ELR (cell line): Measurements from ENCODE around the gene TSHZ1.

Experiments used
- DNase-seq: peaks from one replicate; pipeline ENCODE4 v3.0.0-alpha.2; 2015; ENCODE audit warnings: low read depth

TSHZ1 gene

DNA sequence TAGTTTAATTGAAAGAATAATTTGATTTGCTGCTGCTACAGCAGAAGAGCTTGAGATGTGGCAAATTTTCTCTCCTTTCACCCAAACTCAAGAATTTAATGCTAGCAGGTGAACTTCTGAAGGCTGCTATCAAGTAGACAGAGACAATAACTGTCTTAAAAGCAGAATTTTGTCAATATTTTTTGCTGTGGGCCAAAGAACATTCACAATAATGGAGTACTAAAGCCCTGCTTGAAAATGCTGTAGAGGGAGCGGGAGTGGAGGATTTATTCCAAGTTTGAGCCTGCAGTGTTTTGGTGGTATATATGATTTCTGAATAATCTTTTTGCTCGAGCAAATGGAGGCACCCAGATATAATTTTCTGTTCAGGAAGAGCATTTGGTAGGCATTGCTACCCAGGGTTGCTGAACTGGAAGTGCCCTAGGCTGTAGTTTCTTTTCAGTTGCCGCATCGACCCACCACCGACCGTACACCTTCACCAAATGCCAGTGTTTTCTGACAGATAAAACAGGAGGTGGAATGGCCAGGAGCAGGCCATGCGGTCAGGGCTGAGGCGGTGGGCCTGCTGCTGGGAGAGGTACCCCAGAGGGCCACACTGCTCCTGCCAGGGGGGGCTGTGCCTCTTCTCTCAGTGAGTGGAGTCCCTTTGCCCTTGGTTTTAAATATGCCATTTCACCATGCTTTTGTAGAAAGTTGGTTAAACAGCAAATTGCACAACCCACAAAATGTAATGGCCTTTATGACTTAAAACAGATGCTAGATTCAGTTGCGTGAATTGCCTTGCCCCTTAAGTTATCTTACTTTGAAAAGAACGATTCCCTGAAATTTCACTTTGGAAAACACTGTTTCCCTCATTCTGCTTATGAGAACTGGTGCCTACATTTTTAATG is 36.4 kb downstream of the TSHZ1 start:
- DNase-seq, result no peak

- peak; percentile 63 for DNase-seq
Measured at GRCh38 chr18:75247611-75248421, 37.2 kb downstream of the TSHZ1 start.

GRCh38 chr18:75248426-75249174 is 38.0 kb downstream of the TSHZ1 start:
- DNase-seq, result no peak

GRCh38 chr18:75249175-75249518 is 38.5 kb downstream of the TSHZ1 start:
- DNase-seq, result no peak

DNA sequence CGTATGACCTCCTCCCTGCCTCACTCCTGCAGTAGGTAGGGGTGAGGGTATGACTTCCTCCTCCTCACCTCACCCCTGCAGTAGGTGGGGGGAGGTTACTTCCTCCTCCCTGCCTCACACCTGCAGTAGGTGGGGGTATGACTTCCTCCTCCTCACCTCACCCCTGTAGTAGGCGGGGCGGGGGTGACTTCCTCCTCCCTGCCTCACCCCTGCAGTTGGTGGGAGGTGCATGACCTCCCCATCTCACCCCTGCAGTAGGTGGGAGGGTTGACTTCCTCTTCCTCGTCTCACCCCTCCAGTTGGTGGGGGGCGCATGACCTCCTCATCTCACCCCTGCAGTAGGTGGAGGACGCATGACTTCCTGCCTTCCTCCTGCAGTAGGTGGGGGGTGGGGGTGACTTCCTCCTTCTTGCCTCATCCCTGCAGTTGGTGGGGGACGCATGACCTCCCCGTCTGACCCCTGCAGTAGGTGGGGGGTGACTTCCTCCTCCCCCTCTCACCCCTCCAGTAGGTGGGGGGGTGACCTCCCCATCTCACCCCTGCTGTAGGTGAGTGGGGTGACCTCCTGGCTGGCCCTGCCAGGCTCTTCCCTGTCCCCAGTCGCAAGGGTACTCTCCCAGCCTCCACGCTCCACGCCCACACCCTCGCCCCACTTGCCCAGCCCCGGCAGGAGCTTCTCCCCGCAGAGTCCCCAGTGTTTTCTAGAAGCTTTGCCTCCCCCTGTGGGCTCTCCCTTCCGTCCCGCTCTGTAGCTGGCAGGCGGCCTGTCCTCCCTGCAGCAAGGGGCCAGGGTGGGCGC is 39.3 kb downstream of the TSHZ1 start:
- no peak for DNase-seq

GRCh38 chr18:75250471-75250821 is 39.8 kb downstream of the TSHZ1 start:
- no peak for DNase-seq

DNA sequence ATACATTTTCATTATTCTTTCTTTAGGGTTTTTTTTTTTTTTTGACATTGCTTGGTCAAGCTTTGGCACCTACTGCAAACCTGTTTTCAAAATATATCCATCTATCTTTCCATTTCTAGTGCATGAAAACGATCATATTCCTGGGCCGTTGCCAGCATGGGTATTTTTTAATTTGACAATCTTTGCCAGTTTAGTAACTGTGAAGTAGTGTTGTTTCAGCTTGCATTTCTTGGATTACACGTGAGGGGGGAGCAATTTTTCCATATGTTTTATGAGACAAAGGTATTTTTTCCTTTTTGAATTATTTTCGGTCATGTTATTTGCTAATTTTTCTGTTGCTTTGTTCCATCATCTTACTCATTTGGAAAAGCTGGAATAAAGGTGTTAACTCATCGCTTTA is 40.9 kb downstream of the TSHZ1 start:
- no peak for DNase-seq

DNA sequence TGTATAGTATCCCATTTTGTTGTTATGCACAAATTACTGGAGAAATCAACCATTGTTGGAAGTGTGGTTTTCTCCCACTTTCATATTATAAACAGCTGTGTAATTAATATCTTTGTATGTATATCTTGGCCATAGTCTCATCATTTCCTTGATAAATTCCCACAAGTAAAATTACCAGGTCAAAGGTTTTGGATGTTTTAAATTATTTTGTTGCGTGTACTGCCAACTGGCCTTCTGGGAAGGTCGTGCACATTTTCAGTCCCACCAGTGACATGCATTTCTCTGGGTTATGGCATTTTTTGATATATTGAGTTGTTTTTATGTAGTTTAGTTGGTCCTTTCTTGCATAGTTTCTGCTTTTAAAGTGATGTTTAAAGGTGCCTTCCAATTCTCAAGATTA is 41.5 kb downstream of the TSHZ1 start:
- DNase-seq, result no peak

GRCh38 chr18:75253043-75253442 is 42.4 kb downstream of the TSHZ1 start:
- DNase-seq, result no peak

DNA sequence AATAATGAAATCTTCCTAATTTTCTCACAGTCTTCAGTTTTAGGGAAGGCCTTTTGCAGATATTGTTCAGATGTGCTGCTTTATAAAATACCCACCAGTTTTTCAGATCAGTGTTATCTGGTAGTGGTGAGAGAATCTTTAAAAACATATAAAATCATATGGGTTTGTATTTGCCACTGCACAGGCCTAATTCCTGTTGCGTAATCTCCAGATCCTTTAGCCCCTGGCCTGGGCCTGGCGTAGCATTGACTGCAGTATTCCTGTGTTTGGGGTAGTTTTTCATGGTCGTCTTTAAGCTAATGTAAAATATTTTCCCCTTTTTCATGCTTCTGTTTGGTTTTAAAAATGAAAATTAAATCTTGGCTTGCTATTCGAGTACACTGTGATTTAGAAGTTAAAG is 43.2 kb downstream of the TSHZ1 start:
- peak; percentile 50 for DNase-seq

DNA sequence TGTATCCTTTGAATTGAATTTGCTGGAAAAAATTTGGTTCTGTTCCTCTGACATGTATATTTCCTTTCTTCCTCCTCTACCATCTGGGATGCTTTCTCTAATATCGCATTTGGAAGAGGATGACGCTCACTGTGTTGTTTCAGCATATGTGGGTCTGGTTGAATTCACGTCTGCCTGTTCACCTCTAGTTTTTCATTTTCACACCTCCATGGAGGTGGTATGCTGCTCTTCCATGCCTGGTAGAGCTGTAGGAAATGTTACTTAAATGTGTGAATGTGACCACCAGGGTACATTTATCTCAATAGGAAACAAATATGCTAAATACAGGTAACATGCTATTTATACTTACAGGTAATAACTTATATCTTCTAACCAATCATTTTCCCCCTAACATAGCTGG is 44.5 kb downstream of the TSHZ1 start:
- no peak for DNase-seq

- DNase-seq, result no peak
Measured at GRCh38 chr18:75256376-75256775, 45.8 kb downstream of the TSHZ1 start.

DNA sequence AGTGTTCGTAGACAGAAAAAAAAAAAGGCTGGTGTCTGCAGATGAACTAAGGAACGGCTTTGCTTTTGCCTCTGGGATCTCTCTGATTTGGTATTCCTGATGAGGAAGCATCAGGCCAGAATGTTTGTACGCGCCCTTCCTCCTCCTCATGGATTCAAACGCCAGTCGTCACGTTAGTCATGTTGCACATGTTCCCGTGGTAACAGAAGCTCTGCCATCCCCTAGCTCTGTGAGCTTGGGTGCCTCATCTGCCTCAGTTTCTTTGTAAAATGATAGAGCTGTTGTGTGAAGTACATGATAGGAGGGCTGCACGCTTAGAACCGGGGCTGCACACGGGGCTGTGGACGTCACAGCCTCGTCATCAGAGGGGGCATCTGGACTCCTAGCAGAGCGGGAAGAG is 47.0 kb downstream of the TSHZ1 start:
- DNase-seq, result no peak

- DNase-seq, result no peak
Measured at GRCh38 chr18:75261430-75262223, 51.0 kb downstream of the TSHZ1 start.

GRCh38 chr18:75262511-75262910 is 51.9 kb downstream of the TSHZ1 start:
- no peak for DNase-seq

GRCh38 chr18:75264195-75264594 is 53.6 kb downstream of the TSHZ1 start:
- no peak for DNase-seq

GRCh38 chr18:75264926-75265597 is 54.5 kb downstream of the TSHZ1 start:
- DNase-seq, result no peak

- no peak for DNase-seq
Measured at GRCh38 chr18:75265872-75266271, 55.3 kb downstream of the TSHZ1 start.

GRCh38 chr18:75267643-75268363 is 57.2 kb downstream of the TSHZ1 start:
- no peak for DNase-seq

- DNase-seq, result no peak
Measured at GRCh38 chr18:75268364-75268646, 57.7 kb downstream of the TSHZ1 start.
